GM21619 (cell line): Measurements from ENCODE around the gene UGT1A7.
"Not testable (repeated sequence)": the region's sequence is repeated elsewhere in the genome, so short reads cannot be mapped to it uniquely, and the experiment has no call there.

Experiments
- ATAC-seq: cut with Tn5 transposase; IDR thresholded peaks from one replicate; pipeline ENCODE4 v1.9.1; 2021; ENCODE audit not compliant: unreplicated experiment

UGT1A7 gene

GRCh38 chr2:233712611-233713261, 31.0 kb downstream of the UGT1A7 start, which contains the start of gene UGT1A5:
Gene UGT1A5 (plus strand): TSS chr2:233712907. CDS start chr2:233712992, 85 bp downstream.
- ATAC-seq = no peak

GRCh38 chr2:233713262-233713615, 31.5 kb downstream of the UGT1A7 start:
- no peak for ATAC-seq

- no peak for ATAC-seq
Observed at GRCh38 chr2:233714121-233714520, 32.4 kb downstream of the UGT1A7 start.

- no peak for ATAC-seq
Observed at GRCh38 chr2:233718552-233718951, 36.9 kb downstream of the UGT1A7 start, which contains the start of gene UGT1A4. Gene UGT1A4 (plus strand): TSS chr2:233718736. CDS start chr2:233718821, 85 bp downstream.

- ATAC-seq = no peak
Observed at GRCh38 chr2:233728723-233729301, 47.1 kb downstream of the UGT1A7 start, which contains the start of gene UGT1A3. Gene UGT1A3 (plus strand): TSS chr2:233729042. CDS start chr2:233729127, 85 bp downstream.

- not testable (repeated sequence) for ATAC-seq
Observed at GRCh38 chr2:233736868-233737653, 55.4 kb downstream of the UGT1A7 start.

GRCh38 chr2:233740870-233741269, 59.2 kb downstream of the UGT1A7 start:
- ATAC-seq = no peak

- no peak for ATAC-seq
Observed at GRCh38 chr2:233743464-233744259, 62.0 kb downstream of the UGT1A7 start.

GRCh38 chr2:233745073-233745755, 63.5 kb downstream of the UGT1A7 start:
- ATAC-seq = no peak

- not testable (repeated sequence) for ATAC-seq
Observed at GRCh38 chr2:233745838-233746237, 64.1 kb downstream of the UGT1A7 start.

GRCh38 chr2:233746475-233747282, 65.0 kb downstream of the UGT1A7 start:
- ATAC-seq = no peak

- no peak for ATAC-seq
Observed at GRCh38 chr2:233747283-233747544, 65.5 kb downstream of the UGT1A7 start.

GRCh38 chr2:233750689-233751088, 69.0 kb downstream of the UGT1A7 start:
- not testable (repeated sequence) for ATAC-seq

- not testable (repeated sequence) for ATAC-seq
Observed at GRCh38 chr2:233751212-233752009, 69.7 kb downstream of the UGT1A7 start.

- no peak for ATAC-seq
Observed at GRCh38 chr2:233754872-233755611, 73.3 kb downstream of the UGT1A7 start.

GRCh38 chr2:233756429-233757081, 74.9 kb downstream of the UGT1A7 start:
- no peak for ATAC-seq

GRCh38 chr2:233758141-233758540, 76.4 kb downstream of the UGT1A7 start:
- no peak for ATAC-seq

GRCh38 chr2:233758849-233759248, 77.1 kb downstream of the UGT1A7 start:
- no peak for ATAC-seq
